Lung (tissue), 12 donors: ENCODE measurements around the gene GNG7. TPM values are rescaled to one million over a fixed set of nuclear protein-coding genes. Genes with fewer than 3 reads are reported as not detected.

ENCODE experiments used
- ATAC-seq: fragments of 200-7000 bp; cut with Tn5 transposase; one replicate; pipeline ENCODE4 v1.9.1; 2020; ENCODE audit warnings: moderate number of reproducible peaks; ENCODE audit not compliant: insufficient read depth, low FRiP score
- DNase-seq, 3 donors: peaks; one replicate each; pipeline ENCODE4 v3.0.0-alpha.2; 2013 to 2017
- H3K27ac ChIP-seq, 2 donors: one replicate each; pipeline ENCODE4 v1.5.1; 2013; ENCODE audit warnings: mild to moderate bottlenecking in 2 of 2, moderate library complexity in 2 of 2, control low read depth in 1 of 2, inconsistent platforms in 1 of 2, low read depth in 1 of 2, low read length in 1 of 2
- H3K27me3 ChIP-seq, 3 donors: one replicate each; pipeline ENCODE4 v1.5.1; 2013; ENCODE audit warnings: low read length in 2 of 3; ENCODE audit not compliant: control insufficient read depth in 3 of 3, insufficient read depth in 3 of 3
- H3K36me3 ChIP-seq, 4 donors: one replicate each; pipeline ENCODE4 v1.5.1; 2013; ENCODE audit warnings: low read length in 4 of 4, mild to moderate bottlenecking in 1 of 4, moderate library complexity in 1 of 4; ENCODE audit not compliant: control insufficient read depth in 4 of 4, insufficient read depth in 4 of 4
- H3K4me1 ChIP-seq, 5 donors: one replicate each; pipeline ENCODE4 v1.5.1; 2013; ENCODE audit warnings: low read length in 5 of 5, mild to moderate bottlenecking in 2 of 5, moderate library complexity in 1 of 5; ENCODE audit not compliant: control insufficient read depth in 5 of 5, insufficient read depth in 5 of 5
- H3K4me3 ChIP-seq: one replicate; pipeline ENCODE4 v1.5.1; 2013; ENCODE audit warnings: mild to moderate bottlenecking, control low read depth, moderate library complexity
- H3K9ac ChIP-seq, 2 donors: one replicate each; pipeline ENCODE4 v1.5.1; 2013; ENCODE audit warnings: low read length in 2 of 2, control low read depth in 1 of 2; ENCODE audit not compliant: insufficient read depth in 1 of 2
- H3K9me3 ChIP-seq, 4 donors: one replicate each; pipeline ENCODE4 v1.5.1; 2013; ENCODE audit warnings: low read length in 3 of 4, mild to moderate bottlenecking in 1 of 4, moderate library complexity in 1 of 4; ENCODE audit not compliant: control insufficient read depth in 4 of 4, insufficient read depth in 3 of 4
- WGBS, 2 donors: extraction: QIAGEN DNeasy Blood & Tissue Kit; methylation state at CpG; one replicate each; pipeline ENCODE4 v1.1.7; 2013; 5-methylcytosine and 5-hydroxymethylcytosine counted together
- polyA plus RNA-seq, 2 donors: library from polyadenylated mRNA; stranded (reverse); fragments of 200-250 nt; gene quantifications; one replicate each; pipeline ENCODE4 v1.2.1, GENCODE V29; 2013
- total RNA-seq, 2 donors: library from RNA; depleted of rRNA in 1 of 2; stranded (reverse); fragments of >200 nt in 1 of 2; gene quantifications; one replicate each; pipeline ENCODE4 v1.2.1, GENCODE V29; 2014 to 2021
- TF ChIP-seq, protein P1 (sequence below): IDR thresholded peaks from 2 replicates; pipeline ENCODE4 v1.5.1; 2012; ENCODE audit warnings: mild to moderate bottlenecking; ENCODE audit errors: control extremely low read depth, extremely low read depth
- donor health status: control.
- donor health status: control.
- donor health status: Bipolar disorder and iron deficiency.
- donor health status: healthy.
- donor health status: DM: yes; HTN: yes; CAD: no.

The GNG7 gene
- total and polyA plus RNA-seq, 4 donors: 1.6 to 4.5 (median 2.8) TPM

DNA sequence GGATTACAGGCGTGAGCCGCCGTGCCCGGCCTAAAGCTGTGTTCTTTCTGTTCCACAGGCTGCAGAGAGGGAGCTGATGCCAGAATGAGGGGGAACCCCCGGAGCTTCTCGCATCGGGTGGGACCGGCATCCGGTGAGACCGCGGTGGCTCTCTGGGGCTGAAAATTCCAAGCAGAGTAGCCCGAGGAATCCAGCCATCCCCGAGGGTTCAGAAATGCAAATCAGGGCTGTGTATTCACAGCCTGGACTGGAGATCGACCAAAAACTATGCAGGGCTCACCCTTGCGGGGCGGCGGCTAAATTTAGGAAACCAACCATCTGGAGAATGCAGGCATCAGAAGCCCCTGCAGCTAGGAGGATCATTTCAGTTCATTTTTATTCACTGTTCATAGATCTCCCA, 99.2 kb downstream of the GNG7 start:
- 42 to 54% methylated on average over 17 of the region's 17 CpGs for WGBS, 2 donors
- Histone ChIP-seq H3K27me3 (peaks cover 0 to 7% (median 6%) of the 10 kb centered on the region in 3 donors), H3K9ac (no peak overlapping the region), H3K4me1 (peaks cover 0 to 17% (median 4%) of the 10 kb centered on the region in 5 donors), H3K36me3 (no peaks in the 10 kb centered on the region), H3K27ac (peak overlapping the region; percentile 34 to 74), H3K4me3 (no peak overlapping the region), H3K9me3 (no peaks in the 10 kb centered on the region)
- ATAC-seq (no peak), DNase-seq (peak in 1 of 3 donors; percentile 37)
- TF ChIP-seq, protein P1, sequence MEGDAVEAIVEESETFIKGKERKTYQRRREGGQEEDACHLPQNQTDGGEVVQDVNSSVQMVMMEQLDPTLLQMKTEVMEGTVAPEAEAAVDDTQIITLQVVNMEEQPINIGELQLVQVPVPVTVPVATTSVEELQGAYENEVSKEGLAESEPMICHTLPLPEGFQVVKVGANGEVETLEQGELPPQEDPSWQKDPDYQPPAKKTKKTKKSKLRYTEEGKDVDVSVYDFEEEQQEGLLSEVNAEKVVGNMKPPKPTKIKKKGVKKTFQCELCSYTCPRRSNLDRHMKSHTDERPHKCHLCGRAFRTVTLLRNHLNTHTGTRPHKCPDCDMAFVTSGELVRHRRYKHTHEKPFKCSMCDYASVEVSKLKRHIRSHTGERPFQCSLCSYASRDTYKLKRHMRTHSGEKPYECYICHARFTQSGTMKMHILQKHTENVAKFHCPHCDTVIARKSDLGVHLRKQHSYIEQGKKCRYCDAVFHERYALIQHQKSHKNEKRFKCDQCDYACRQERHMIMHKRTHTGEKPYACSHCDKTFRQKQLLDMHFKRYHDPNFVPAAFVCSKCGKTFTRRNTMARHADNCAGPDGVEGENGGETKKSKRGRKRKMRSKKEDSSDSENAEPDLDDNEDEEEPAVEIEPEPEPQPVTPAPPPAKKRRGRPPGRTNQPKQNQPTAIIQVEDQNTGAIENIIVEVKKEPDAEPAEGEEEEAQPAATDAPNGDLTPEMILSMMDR: no peak

GRCh38 chr19:2602391-2603181, 99.9 kb downstream of the GNG7 start:
- 43 to 64% methylated on average over 23 of the region's 23 CpGs for WGBS, 2 donors
- peak overlapping the region; percentile 37 to 79 for H3K27ac ChIP-seq
- peak; percentile 69 to 78 (median 77) for DNase-seq
- H3K9ac ChIP-seq: no peak overlapping the region
- H3K27me3 ChIP-seq: peaks cover 0 to 2% (median 0%) of the 10 kb centered on the region in 3 donors
- ATAC-seq: peak; percentile 70
- H3K4me3 ChIP-seq: no peak overlapping the region
- TF ChIP-seq, protein P1: no peak
- H3K9me3 ChIP-seq: no peaks in the 10 kb centered on the region
- peaks cover 0 to 17% (median 4%) of the 10 kb centered on the region in 5 donors for H3K4me1 ChIP-seq
- no peaks in the 10 kb centered on the region for H3K36me3 ChIP-seq

DNA sequence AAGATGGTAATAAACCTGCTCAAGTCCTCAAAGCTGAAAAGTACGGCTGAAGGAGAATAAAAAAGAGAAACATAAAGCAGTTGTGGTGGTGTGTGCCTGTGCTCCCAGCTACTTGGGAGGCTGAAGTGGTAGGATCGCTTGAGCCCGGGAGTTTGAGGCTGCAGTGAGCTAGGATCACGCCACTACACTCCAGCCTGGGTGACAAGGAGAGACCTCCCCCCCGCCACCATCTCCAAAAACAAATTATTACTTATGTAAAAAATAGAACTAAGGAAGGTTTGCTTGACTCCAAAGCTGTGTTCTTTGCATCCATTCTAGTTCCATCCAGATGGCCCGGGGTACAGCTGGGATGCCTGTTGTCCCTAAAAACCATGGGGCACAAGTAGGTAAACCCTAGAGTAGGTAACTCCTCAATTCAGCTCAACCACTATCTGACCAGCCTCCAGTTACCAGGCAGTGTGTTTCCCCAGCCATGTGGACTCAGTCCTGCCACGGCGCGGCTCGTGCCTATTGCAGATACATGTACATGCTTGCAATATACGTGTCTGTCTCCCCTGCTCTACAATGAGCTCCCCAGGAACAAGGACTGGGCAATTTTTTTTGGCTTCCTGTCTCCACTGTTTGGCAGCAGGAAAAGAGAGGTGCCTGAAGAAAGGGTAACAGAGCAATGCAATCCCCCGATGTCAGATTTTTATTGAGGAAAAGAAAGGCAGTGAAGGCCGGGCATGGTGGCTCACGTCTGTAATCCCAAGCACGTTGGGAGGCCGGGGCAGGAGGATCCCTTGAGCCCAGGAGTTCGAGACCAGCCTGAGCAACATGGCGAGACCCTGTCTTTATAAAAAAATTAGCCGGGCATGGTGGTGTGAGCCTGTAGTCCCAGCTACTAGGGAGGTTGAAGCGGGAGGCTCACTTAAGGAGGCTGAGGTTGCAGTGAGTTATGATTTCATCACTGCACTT, 101.3 kb downstream of the GNG7 start:
- Histone ChIP-seq H3K27ac (no peak overlapping the region), H3K4me1 (peaks cover 0 to 17% (median 4%) of the 10 kb centered on the region in 5 donors), H3K9me3 (no peaks in the 10 kb centered on the region), H3K27me3 (no peaks in the 10 kb centered on the region), H3K4me3 (no peak overlapping the region), H3K9ac (no peak overlapping the region), H3K36me3 (no peaks in the 10 kb centered on the region)
- TF ChIP-seq, protein P1: no peak
- 92 to 93% methylated on average over 20 of the region's 20 CpGs for WGBS, 2 donors
- DNase-seq (no peak), ATAC-seq (no peak)
